HG02981 (cell line): Measurements from ENCODE around the gene ZC3H7A.

ENCODE experiments used
- ATAC-seq: cut with Tn5 transposase; IDR thresholded peaks from one replicate; pipeline ENCODE4 v1.9.1; 2021; ENCODE audit warnings: mild to moderate bottlenecking, moderate library complexity; ENCODE audit not compliant: unreplicated experiment

ZC3H7A gene

GRCh38 chr16:11780991-11781680 is 15.9 kb downstream of the ZC3H7A start:
- no peak for ATAC-seq

GRCh38 chr16:11779074-11779473 is 18.0 kb downstream of the ZC3H7A start:
- no peak for ATAC-seq

- ATAC-seq = no peak
These were observed 22.9 kb downstream of the ZC3H7A start for GRCh38 chr16:11774065-11774626.

- no peak for ATAC-seq
These were observed 28.2 kb downstream of the ZC3H7A start for GRCh38 chr16:11768849-11769248.

GRCh38 chr16:11762431-11762830 is 34.6 kb downstream of the ZC3H7A start:
- ATAC-seq = no peak

- no peak for ATAC-seq
These were observed 37.1 kb downstream of the ZC3H7A start for GRCh38 chr16:11759997-11760396.

- ATAC-seq = no peak
These were observed 37.8 kb downstream of the ZC3H7A start for GRCh38 chr16:11759163-11759834.

GRCh38 chr16:11757671-11758545 is 39.1 kb downstream of the ZC3H7A start:
- no peak for ATAC-seq

GRCh38 chr16:11756248-11756647 is 40.8 kb downstream of the ZC3H7A start:
- ATAC-seq = no peak

- ATAC-seq = no peak
These were observed 41.9 kb downstream of the ZC3H7A start for GRCh38 chr16:11755022-11755760.

GRCh38 chr16:11752856-11753255 is 44.2 kb downstream of the ZC3H7A start:
- ATAC-seq = no peak

GRCh38 chr16:11750056-11750455 is 47.0 kb downstream of the ZC3H7A start:
- no peak for ATAC-seq

- ATAC-seq = no peak
These were observed 48.4 kb downstream of the ZC3H7A start for GRCh38 chr16:11748404-11749254.

- no peak for ATAC-seq
These were observed 49.1 kb downstream of the ZC3H7A start for GRCh38 chr16:11747949-11748403.

GRCh38 chr16:11744075-11744470 is 53.0 kb downstream of the ZC3H7A start:
- no peak for ATAC-seq

GRCh38 chr16:11743308-11744074 is 53.6 kb downstream of the ZC3H7A start:
- no peak for ATAC-seq

GRCh38 chr16:11742536-11743307 is 54.3 kb downstream of the ZC3H7A start, which contains the start of gene TXNDC11:
Gene TXNDC11 (minus strand): TSS chr16:11742857. CDS start chr16:11742730, 127 bp downstream.
- ATAC-seq = peak; percentile 85

GRCh38 chr16:11742093-11742535 is 54.9 kb downstream of the ZC3H7A start:
- peak; percentile 27 for ATAC-seq
